KMS-11 (cell line): ENCODE data around the gene SLC25A36.
A peak's percentile ranks its signal among the peaks of the same experiment; 100 is the strongest.

Source experiments
- H2AFZ ChIP-seq: fragments of 200-600 bp; sonication (generic); 2 replicates; pipeline ENCODE4 v1.6.1; 2016; ENCODE audit warnings: antibody characterized with exemption, mixed run types, low read depth
- H3K27ac ChIP-seq: fragments of 200-600 bp; sonication (generic); 2 replicates; pipeline ENCODE4 v1.6.1; 2016; ENCODE audit warnings: mild to moderate bottlenecking, mixed run types
- H3K27me3 ChIP-seq: fragments of 200-600 bp; sonication (generic); 2 replicates; pipeline ENCODE4 v1.6.1; 2017; ENCODE audit warnings: mild to moderate bottlenecking, low read depth, mixed run types, moderate library complexity; ENCODE audit not compliant: insufficient read depth
- H3K36me3 ChIP-seq: fragments of 200-600 bp; sonication (generic); 2 replicates; pipeline ENCODE4 v1.6.1; 2017; ENCODE audit warnings: mild to moderate bottlenecking, mixed run types; ENCODE audit not compliant: insufficient read depth
- H3K4me1 ChIP-seq: fragments of 200-600 bp; sonication (generic); 2 replicates; pipeline ENCODE4 v1.6.1; 2016; ENCODE audit warnings: mild to moderate bottlenecking, low read depth, mixed run types; ENCODE audit not compliant: poor library complexity, severe bottlenecking
- H3K4me2 ChIP-seq: fragments of 200-600 bp; sonication (generic); 2 replicates; pipeline ENCODE4 v1.7.0; 2016; ENCODE audit warnings: mild to moderate bottlenecking, mixed run types
- H3K4me3 ChIP-seq: fragments of 200-600 bp; sonication (generic); IDR thresholded peaks from 2 replicates; pipeline ENCODE4 v1.6.1; 2017; ENCODE audit warnings: low read depth, low read length, mixed read lengths; ENCODE audit not compliant: insufficient read depth
- H3K79me2 ChIP-seq: fragments of 200-600 bp; sonication (generic); 2 replicates; pipeline ENCODE4 v1.6.1; 2016; ENCODE audit warnings: low read depth, mixed run types; ENCODE audit not compliant: insufficient read depth
- H3K9ac ChIP-seq: fragments of 200-600 bp; sonication (generic); 2 replicates; pipeline ENCODE4 v1.6.1; 2016; ENCODE audit warnings: mild to moderate bottlenecking, mixed run types
- H4K20me1 ChIP-seq: fragments of 200-600 bp; sonication (generic); 2 replicates; pipeline ENCODE4 v1.6.1; 2016; ENCODE audit warnings: mild to moderate bottlenecking, mixed run types; ENCODE audit not compliant: insufficient read depth
- TF ChIP-seq, protein P1 (sequence below): fragments of 200-600 bp; sonication (generic); conservative IDR thresholded peaks from 2 replicates; pipeline ENCODE4 v1.6.1; 2017; ENCODE audit warnings: low read depth, mild to moderate bottlenecking, antibody characterized with exemption, low read length, moderate library complexity, mixed read lengths

Gene SLC25A36

GRCh38 chr3:140942221-140943104, 827 bp downstream of the SLC25A36 start:
- Histone ChIP-seq H3K79me2 (peaks cover 53% of the 10 kb centered on the region), H3K27me3 (no peaks in the 10 kb centered on the region), H3K36me3 (no peaks in the 10 kb centered on the region), H3K27ac (peak overlapping the region; percentile 96), H4K20me1 (0 out of 2 replicates have a peak, but pooled peaks cover 10% of the 10 kb centered on the region), H3K9ac (peak overlapping the region; percentile 98), H3K4me3 (peak overlapping the region; percentile 95), H3K4me1 (peaks cover 20% of the 10 kb centered on the region), H2AFZ (peak overlapping the region; percentile 68), H3K4me2 (peak overlapping the region; percentile 85)
- TF ChIP-seq, protein P1, sequence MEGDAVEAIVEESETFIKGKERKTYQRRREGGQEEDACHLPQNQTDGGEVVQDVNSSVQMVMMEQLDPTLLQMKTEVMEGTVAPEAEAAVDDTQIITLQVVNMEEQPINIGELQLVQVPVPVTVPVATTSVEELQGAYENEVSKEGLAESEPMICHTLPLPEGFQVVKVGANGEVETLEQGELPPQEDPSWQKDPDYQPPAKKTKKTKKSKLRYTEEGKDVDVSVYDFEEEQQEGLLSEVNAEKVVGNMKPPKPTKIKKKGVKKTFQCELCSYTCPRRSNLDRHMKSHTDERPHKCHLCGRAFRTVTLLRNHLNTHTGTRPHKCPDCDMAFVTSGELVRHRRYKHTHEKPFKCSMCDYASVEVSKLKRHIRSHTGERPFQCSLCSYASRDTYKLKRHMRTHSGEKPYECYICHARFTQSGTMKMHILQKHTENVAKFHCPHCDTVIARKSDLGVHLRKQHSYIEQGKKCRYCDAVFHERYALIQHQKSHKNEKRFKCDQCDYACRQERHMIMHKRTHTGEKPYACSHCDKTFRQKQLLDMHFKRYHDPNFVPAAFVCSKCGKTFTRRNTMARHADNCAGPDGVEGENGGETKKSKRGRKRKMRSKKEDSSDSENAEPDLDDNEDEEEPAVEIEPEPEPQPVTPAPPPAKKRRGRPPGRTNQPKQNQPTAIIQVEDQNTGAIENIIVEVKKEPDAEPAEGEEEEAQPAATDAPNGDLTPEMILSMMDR, result no peak

DNA sequence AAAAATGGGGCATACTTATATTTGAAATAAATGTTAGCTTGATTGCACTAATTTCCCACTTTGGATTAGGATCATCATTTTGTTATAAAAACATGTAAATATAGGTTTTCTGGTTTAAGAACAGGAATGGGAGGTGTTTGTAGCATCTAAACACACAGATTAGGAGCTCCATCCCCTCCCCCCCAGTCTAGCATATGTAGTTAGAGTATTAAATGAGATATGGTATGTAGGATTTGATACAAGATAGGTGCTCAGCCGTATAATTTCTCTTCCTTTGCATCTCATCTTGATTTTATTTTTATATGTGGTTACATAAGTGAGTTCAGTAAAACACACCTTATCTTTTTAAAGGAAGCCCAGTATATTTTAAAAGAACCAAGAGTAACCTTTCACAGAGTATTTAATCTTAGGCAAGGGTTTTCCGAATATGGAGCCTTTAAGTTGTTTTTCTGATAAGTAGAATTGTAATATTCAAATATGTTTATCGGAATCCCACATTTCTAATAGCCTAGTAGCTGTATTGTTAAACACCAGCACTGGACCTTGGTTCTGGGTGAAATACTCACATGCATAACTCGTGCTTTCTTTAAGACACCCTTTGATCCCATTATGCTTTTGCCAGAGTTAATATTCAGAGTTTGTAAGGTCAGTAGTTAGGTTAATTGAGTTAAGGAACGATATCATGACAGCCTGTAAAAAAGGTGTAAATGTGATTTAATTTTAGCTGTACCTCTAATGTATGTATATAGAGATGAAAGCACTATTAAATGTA, 2.3 kb downstream of the SLC25A36 start:
- Histone ChIP-seq H3K4me1 (peaks cover 20% of the 10 kb centered on the region), H3K27ac (peak overlapping the region; percentile 96; the same call in 1 of the 2 replicates), H3K4me2 (peak overlapping the region; percentile 85), H3K27me3 (no peaks in the 10 kb centered on the region), H3K9ac (peak overlapping the region; percentile 98; the same call in 1 of the 2 replicates), H2AFZ (no peak overlapping the region), H4K20me1 (0 out of 2 replicates have a peak, but pooled peaks cover 10% of the 10 kb centered on the region), H3K4me3 (no peak overlapping the region), H3K79me2 (peaks cover 68% of the 10 kb centered on the region), H3K36me3 (no peaks in the 10 kb centered on the region)
- TF ChIP-seq, protein P1, result no peak

GRCh38 chr3:140948460-140949249, 7.0 kb downstream of the SLC25A36 start:
- peaks cover 100% of the 10 kb centered on the region for H3K79me2 ChIP-seq
- H4K20me1 ChIP-seq, result peaks cover 15% of the 10 kb centered on the region; the same call in 1 of the 2 replicates
- H3K4me3 ChIP-seq, result no peak overlapping the region
- no peak overlapping the region for H3K9ac ChIP-seq
- H3K27me3 ChIP-seq, result no peaks in the 10 kb centered on the region
- TF ChIP-seq, protein P1, result no peak
- H3K27ac ChIP-seq, result no peak overlapping the region
- peaks cover 33% of the 10 kb centered on the region for H3K4me1 ChIP-seq
- no peaks in the 10 kb centered on the region; the same call in 1 of the 2 replicates for H3K36me3 ChIP-seq
- H3K4me2 ChIP-seq, result no peak overlapping the region
- H2AFZ ChIP-seq, result no peak overlapping the region

DNA sequence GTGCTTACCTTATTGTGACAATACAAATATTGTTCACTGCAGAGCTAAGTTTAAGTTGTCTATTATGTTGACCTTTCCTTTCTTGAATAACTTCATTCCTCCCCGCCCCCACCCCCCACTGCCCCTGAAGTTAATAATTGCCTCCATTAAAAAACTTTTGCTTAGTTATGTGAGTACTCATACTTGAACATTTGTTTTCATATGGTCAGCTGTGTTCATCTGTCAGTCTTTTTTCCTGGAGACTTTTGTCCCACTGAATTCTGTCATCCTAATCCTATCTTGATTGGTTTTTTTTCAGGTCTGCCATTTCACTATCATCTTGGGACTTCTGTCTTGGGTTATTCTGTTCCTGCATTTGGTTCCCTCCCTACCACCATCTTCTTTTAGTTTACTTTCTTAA, 8.5 kb downstream of the SLC25A36 start:
- Histone ChIP-seq H3K79me2 (peaks cover 100% of the 10 kb centered on the region), H3K36me3 (no peaks in the 10 kb centered on the region; the same call in 1 of the 2 replicates), H4K20me1 (peaks cover 12% of the 10 kb centered on the region; the same call in 1 of the 2 replicates), H2AFZ (no peak overlapping the region), H3K9ac (no peak overlapping the region), H3K4me3 (no peak overlapping the region), H3K27me3 (no peaks in the 10 kb centered on the region), H3K4me1 (peaks cover 33% of the 10 kb centered on the region), H3K27ac (no peak overlapping the region), H3K4me2 (no peak overlapping the region)
- TF ChIP-seq, protein P1, result no peak
